Measurements from ENCODE around the gene ANKRD36.
"Not testable (repeated sequence)": the region's sequence is repeated elsewhere in the genome, so short reads cannot be mapped to it uniquely, and the experiment has no call there.

ANKRD36 gene

DNA sequence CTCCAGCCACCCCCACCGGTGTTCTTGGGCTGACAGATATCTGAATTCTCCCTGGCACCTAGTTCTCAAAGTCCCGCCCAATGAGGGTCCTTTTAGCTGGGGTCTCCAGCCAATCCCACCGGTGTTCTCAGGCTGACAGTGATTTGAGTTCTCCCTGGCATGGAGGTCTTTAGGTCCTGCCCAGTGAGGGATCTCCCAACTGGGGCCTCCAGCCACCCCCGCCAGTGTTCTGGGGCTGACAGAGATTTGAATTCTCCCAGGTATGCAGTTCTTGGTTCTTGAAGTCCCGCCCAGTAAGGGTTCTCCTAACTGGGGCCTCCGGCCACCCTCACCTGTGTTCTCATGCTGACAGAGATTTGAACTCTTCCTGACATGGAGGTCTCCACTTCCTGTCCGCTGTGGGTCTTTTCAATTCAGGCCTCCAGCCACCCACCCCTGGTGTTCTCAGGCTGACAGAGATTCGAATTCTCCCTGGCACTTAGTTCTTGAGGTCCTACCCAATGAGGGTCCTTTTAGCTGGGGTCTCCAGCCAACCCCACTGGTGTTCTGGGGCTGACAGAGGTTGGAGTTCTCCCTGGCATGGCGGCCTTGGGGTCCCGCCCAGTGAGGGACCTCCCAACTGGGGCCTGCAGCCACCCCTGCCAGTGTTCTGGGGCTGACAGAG, 154.6 kb downstream of the ANKRD36 start:
- no peak for DNase-seq (ENCODE audit: low read depth, low spot score)

DNA sequence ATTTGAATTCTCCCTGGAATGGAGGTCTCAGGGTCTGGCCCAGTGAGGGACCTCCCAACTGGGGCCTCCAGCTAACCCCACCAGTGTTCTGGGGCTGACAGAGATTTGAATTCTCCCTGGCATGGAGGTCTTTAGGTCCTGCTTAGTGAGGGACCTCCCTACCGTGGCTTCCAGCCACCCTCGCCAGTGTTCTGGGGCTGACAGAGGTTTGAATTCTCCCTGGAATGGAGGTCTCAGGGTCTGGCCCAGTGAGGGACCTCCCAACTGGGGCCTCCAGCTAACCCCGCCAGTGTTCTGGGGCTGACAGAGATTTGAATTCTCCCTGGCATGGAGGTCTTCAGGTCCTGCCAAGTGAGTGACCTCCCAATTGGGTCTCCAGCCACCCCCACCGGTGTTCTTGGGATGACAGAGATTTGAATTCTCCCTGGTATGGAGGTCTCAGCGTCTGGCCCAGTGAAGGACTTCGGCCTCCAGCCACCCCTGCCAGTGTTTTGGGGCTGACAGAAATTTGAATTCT, 155.2 kb downstream of the ANKRD36 start:
- H3K4me3 ChIP-seq (ENCODE audit: low read depth, low read length); DNase-seq (ENCODE audit: low read depth, low spot score); in situ Hi-C loops (cut with HindIII; ENCODE audit: low sequenced_read_pairs): not testable (repeated sequence)

More for the DNA sequence above, 154.6 kb downstream of the ANKRD36 start:
- in situ Hi-C loops (cut with HindIII; ENCODE audit: low sequenced_read_pairs), result no loop called here
- no peak overlapping the region for H3K4me3 ChIP-seq (ENCODE audit: low read depth, low read length)
- TF ChIP-seq, protein P1, sequence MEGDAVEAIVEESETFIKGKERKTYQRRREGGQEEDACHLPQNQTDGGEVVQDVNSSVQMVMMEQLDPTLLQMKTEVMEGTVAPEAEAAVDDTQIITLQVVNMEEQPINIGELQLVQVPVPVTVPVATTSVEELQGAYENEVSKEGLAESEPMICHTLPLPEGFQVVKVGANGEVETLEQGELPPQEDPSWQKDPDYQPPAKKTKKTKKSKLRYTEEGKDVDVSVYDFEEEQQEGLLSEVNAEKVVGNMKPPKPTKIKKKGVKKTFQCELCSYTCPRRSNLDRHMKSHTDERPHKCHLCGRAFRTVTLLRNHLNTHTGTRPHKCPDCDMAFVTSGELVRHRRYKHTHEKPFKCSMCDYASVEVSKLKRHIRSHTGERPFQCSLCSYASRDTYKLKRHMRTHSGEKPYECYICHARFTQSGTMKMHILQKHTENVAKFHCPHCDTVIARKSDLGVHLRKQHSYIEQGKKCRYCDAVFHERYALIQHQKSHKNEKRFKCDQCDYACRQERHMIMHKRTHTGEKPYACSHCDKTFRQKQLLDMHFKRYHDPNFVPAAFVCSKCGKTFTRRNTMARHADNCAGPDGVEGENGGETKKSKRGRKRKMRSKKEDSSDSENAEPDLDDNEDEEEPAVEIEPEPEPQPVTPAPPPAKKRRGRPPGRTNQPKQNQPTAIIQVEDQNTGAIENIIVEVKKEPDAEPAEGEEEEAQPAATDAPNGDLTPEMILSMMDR (IDR thresholded peaks at IDR 0.05; ENCODE audit: low read depth, low read length), result no peak

DNA sequence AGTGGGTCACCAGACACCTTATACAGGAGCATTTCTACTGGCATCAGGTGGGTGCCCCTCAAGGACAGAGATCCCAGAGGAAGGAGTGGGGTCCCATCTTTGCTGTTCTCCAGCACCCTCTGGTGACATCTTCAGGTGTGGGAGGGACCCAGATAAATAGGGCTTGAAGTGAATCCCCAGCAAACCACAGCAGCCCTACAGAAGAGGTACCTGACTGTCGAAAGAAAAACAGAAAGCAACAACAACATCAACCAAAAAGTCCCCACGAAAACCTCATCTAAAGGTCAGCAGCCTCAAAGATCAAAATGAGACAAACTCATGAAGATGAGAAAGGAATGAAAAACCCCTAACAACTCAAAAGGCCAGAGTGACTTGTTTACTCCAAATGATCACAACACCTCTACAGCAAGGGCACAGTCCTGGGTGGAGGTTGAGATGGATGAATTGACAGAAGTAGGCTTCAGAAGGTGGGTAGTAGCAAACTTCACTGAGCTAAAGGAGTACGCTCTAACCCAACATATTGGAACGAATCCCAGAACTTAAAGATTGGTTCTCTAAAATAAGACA, 163.4 kb downstream of the ANKRD36 start:
- in situ Hi-C loops (cut with HindIII; ENCODE audit: low sequenced_read_pairs); DNase-seq (ENCODE audit: low read depth, low spot score); H3K4me3 ChIP-seq (ENCODE audit: low read depth, low read length): not testable (repeated sequence)

DNA sequence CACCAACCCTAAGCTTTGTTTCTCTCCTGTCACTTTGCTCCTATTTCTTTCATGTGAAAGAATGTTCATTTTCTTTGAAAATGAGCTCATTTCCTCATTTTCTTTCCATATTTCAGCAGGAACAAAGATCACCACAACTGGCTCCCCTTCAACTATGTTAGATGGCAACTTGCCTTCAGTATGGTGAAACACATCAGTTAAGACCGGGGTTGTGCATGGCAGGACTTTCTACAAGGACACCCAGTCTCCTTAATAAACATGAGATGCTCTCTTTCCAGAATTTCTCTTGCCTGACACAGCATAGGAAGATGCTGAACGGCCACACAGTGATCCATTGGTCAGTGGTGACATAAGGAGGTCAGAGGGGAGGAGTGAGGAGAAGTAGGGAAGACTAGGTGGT, 172.2 kb downstream of the ANKRD36 start:
- DNase-seq (ENCODE audit: low read depth, low spot score); in situ Hi-C loops (cut with HindIII; ENCODE audit: low sequenced_read_pairs); H3K4me3 ChIP-seq (ENCODE audit: low read depth, low read length): not testable (repeated sequence)

DNA sequence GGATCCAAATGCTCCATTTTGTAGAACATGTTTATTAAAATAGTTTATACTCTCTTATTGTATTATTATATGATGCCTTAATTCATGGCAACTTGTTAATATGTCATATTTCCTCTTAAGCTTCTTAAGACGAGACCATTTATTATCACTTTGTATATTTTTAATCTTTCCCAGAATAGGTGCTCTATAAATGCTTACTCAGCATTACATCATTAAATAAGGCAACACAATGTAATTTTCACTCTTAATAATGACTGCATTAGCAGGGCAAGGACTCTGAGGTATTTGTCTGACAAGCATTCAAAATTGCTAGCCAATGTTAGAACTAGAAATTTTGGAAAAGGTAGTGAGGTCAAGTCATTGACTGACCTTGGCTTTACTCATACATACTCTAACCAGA, 180.7 kb downstream of the ANKRD36 start:
- in situ Hi-C loops (cut with HindIII; ENCODE audit: low sequenced_read_pairs); DNase-seq (ENCODE audit: low read depth, low spot score); H3K4me3 ChIP-seq (ENCODE audit: low read depth, low read length): not testable (repeated sequence)
